AG08396 (cell line): Measurements from ENCODE around the gene PRR5.
"Not testable (repeated sequence)": the region's sequence is repeated elsewhere in the genome, so short reads cannot be mapped to it uniquely, and the experiment has no call there.

Source experiments
- DNase-seq: peaks from one replicate; pipeline ENCODE4 v3.0.0; 2012; ENCODE audit warnings: low spot score, mixed read lengths

The PRR5 gene

GRCh38 chr22:44673406-44673805 is 28.6 kb upstream of the PRR5 start:
- DNase-seq, result no peak

GRCh38 chr22:44676066-44676440 is 26.0 kb upstream of the PRR5 start:
- DNase-seq, result not testable (repeated sequence)

GRCh38 chr22:44676441-44677352 is 25.3 kb upstream of the PRR5 start:
- DNase-seq, result no peak

- no peak for DNase-seq
Observed at GRCh38 chr22:44677353-44677840, 24.6 kb upstream of the PRR5 start.

- no peak for DNase-seq
Observed at GRCh38 chr22:44677871-44678555, 24.0 kb upstream of the PRR5 start.

- DNase-seq, result no peak
Observed at GRCh38 chr22:44678556-44679305, 23.3 kb upstream of the PRR5 start.

- not testable (repeated sequence) for DNase-seq
Observed at GRCh38 chr22:44679306-44679647, 22.7 kb upstream of the PRR5 start.

- no peak for DNase-seq
Observed at GRCh38 chr22:44680058-44680457, 21.9 kb upstream of the PRR5 start.

- no peak for DNase-seq
Observed at GRCh38 chr22:44680481-44680894, 21.5 kb upstream of the PRR5 start.

GRCh38 chr22:44682556-44683168 is 19.3 kb upstream of the PRR5 start:
- no peak for DNase-seq

- no peak for DNase-seq
Observed at GRCh38 chr22:44683237-44683636, 18.8 kb upstream of the PRR5 start.

- DNase-seq, result no peak
Observed at GRCh38 chr22:44683881-44684280, 18.1 kb upstream of the PRR5 start.

GRCh38 chr22:44684506-44685383 is 17.3 kb upstream of the PRR5 start:
- peak; percentile 92 for DNase-seq

GRCh38 chr22:44685384-44686056 is 16.5 kb upstream of the PRR5 start:
- DNase-seq, result peak; percentile 58

GRCh38 chr22:44686873-44687600 is 15.0 kb upstream of the PRR5 start:
- no peak for DNase-seq

- no peak for DNase-seq
Observed at GRCh38 chr22:44689173-44689572, 12.8 kb upstream of the PRR5 start.

- no peak for DNase-seq
Observed at GRCh38 chr22:44689915-44690524, 12.0 kb upstream of the PRR5 start.

- no peak for DNase-seq
Observed at GRCh38 chr22:44691796-44692661, 10.0 kb upstream of the PRR5 start.

- no peak for DNase-seq
Observed at GRCh38 chr22:44692662-44693007, 9.4 kb upstream of the PRR5 start.
